ENCODE measurements around the gene EIF5AL1. TPM values are rescaled to one million over a fixed set of nuclear protein-coding genes. Genes with fewer than 3 reads are reported as not detected.
A peak's percentile ranks its signal among the peaks of the same experiment; 100 is the strongest.

EIF5AL1 gene
- total and polyA plus RNA-seq, 9 of the 15 experiments (the other 6 are each of a cell fraction or from before 2014, with no cell fraction given) = 0.03 to 3.4 (median 0.53) TPM; not detected in 1

- no peaks in the 10 kb centered on the region for H3K36me3 ChIP-seq (ENCODE audit: control insufficient read depth, insufficient read depth, low read length)
- no peaks in the 10 kb centered on the region for H3K9me3 ChIP-seq (replicated peaks; ENCODE audit: control insufficient read depth, insufficient read depth, low read depth, low read length)
- in situ Hi-C loops (cut with MboI) = no loop called here
- DNase-seq (ENCODE audit: extremely low read depth in 1 of 4, low spot score in 3 of 4) (no peak), FAIRE-seq (no peak), ATAC-seq (no peak)
- 0 out of 2 replicates have a peak, but pooled peaks cover 4% of the 10 kb centered on the region for H4K20me1 ChIP-seq (replicated peaks; ENCODE audit: control insufficient read depth, insufficient read depth, low read length)
- H3K4me3 ChIP-seq = no peak overlapping the region
- no peaks in the 10 kb centered on the region for H3K79me2 ChIP-seq (ENCODE audit: control insufficient read depth, insufficient read depth, low read length)
- H3K4me1 ChIP-seq (replicated peaks in 1 of 2; ENCODE audit: control insufficient read depth in 2 of 2, insufficient read depth in 2 of 2, low read length in 2 of 2) = peaks cover 1 to 3% of the 10 kb centered on the region in 2 experiments; a peak in 3 of 5 replicates
- ChIA-PET POLR2A (no interaction called here), CTCF (ENCODE audit: low intra/inter-chr PET ratio) (interaction anchor here (1.0 kb wide), 1 partner anchor 9 kb away, joined by 3 read pairs; no protein-coding TSS in a partner anchor)
- peaks cover 29 to 57% of the 10 kb centered on the region in 2 experiments for H3K27me3 ChIP-seq (ENCODE audit: control insufficient read depth in 2 of 2, insufficient read depth in 2 of 2, low read length in 2 of 2)
- no peak overlapping the region for H3K4me2 ChIP-seq (ENCODE audit: insufficient read depth, low read length)
- intact Hi-C loops (cut with micrococcal nuclease) = no loop called here
- TF ChIP-seq HOMEZ (CRISPR knock-in tag; IDR thresholded peaks at IDR 0.05) = no peak
- TF ChIP-seq ZC3H4 (CRISPR knock-in tag; IDR thresholded peaks at IDR 0.05; ENCODE audit: borderline replicate concordance) = no peak
- TF ChIP-seq RBM25 (IDR thresholded peaks at IDR 0.05; ENCODE audit: low read depth, low read length, severe bottlenecking) = peak; percentile 88
- TF ChIP-seq BCOR (IDR thresholded peaks at IDR 0.05) = peak; percentile 86
- TF ChIP-seq SRSF7 (optimal IDR thresholded peaks at IDR 0.05; ENCODE audit: low read depth, low read length) = no peak
- TF ChIP-seq FOXA3 (CRISPR knock-in tag; conservative IDR thresholded peaks at IDR 0.05 in 1 of 2, IDR thresholded peaks at IDR 0.05 in 1 of 2) = no peak
- TF ChIP-seq CAMTA2 (CRISPR knock-in tag; conservative IDR thresholded peaks at IDR 0.05) = no peak
- no peak for TF ChIP-seq ZNF318 (IDR thresholded peaks at IDR 0.05; ENCODE audit: borderline replicate concordance in 1 of 2, low read depth in 1 of 2)
- TF ChIP-seq KDM1A (IDR thresholded peaks at IDR 0.05) = peak; percentile 37 to 75; a peak in 3 of 4 replicates
- TF ChIP-seq ADNP (tag; IDR thresholded peaks at IDR 0.05) = peak; percentile 73; the same call in 1 of the 2 replicates
- no TSS peak for BruUV-seq (replicated peaks)
- no peak overlapping the region for H3K27ac ChIP-seq (ENCODE audit: extremely low read depth, low read depth, low read length)
- no peak overlapping the region for H3K9ac ChIP-seq (ENCODE audit: insufficient read depth in 1 of 2, low read depth in 2 of 2, low read length in 2 of 2)
- WGBS (ENCODE audit: insufficient coverage, low coverage, missing lambda C conversion rate) = 1% methylated on average over 3 of the region's 6 CpGs
- no peaks in the 10 kb centered on the region for H3K9me1 ChIP-seq (ENCODE audit: control insufficient read depth, insufficient read depth, low read length)
- no peak overlapping the region for H2AFZ ChIP-seq (ENCODE audit: low read depth, low read length)
These were observed 16.5 kb upstream of the EIF5AL1 start for GRCh38 chr10:79495791-79496190.
